SK-N-SH (cell line): ENCODE data around the gene FRMPD1.

Experiments
- CHD2 ChIP-seq: fragments of 150-350 bp; IDR thresholded peaks from 2 replicates; pipeline ENCODE4 v1.6.1; 2018; ENCODE audit warnings: low read length; ENCODE audit not compliant: partially characterized antibody
- ELF1 ChIP-seq: IDR thresholded peaks from 2 replicates; pipeline ENCODE4 v1.4.0; 2012
- EP300 ChIP-seq, 2 experiments: IDR thresholded peaks; 2 replicates each; pipeline versions ENCODE4 v1.4.0 to v1.6.1; 2012; ENCODE audit warnings: borderline replicate concordance in 1 of 2, low read depth in 1 of 2, low read length in 1 of 2
- EZH2phosphoT487 ChIP-seq: fragments of 200-600 bp; sonication (generic); IDR thresholded peaks from 2 replicates; pipeline ENCODE4 v1.6.1; 2017; ENCODE audit warnings: low read depth, mixed run types, mild to moderate bottlenecking, antibody characterized with exemption, moderate library complexity, borderline replicate concordance
- GATA2 ChIP-seq: sonication (generic); formaldehyde crosslinking; IDR thresholded peaks from 2 replicates; pipeline ENCODE4 v1.5.0; 2020; ENCODE audit warnings: mild to moderate bottlenecking, missing genetic modification reagents
- RAD21 ChIP-seq: IDR thresholded peaks from 2 replicates; pipeline ENCODE4 v1.6.1; 2012; ENCODE audit warnings: mild to moderate bottlenecking, low read length
- RXRA ChIP-seq: IDR thresholded peaks from 2 replicates; pipeline ENCODE4 v1.4.0; 2012; ENCODE audit warnings: low read depth, mild to moderate bottlenecking, borderline replicate concordance
- TAF1 ChIP-seq: IDR thresholded peaks from 2 replicates; pipeline ENCODE4 v1.6.1; 2012; ENCODE audit warnings: low read depth, mild to moderate bottlenecking, low read length, moderate library complexity, borderline replicate concordance
- TF ChIP-seq, protein P1 (sequence below): fragments of 200-600 bp; sonication (generic); IDR thresholded peaks from 2 replicates; pipeline ENCODE4 v1.6.1; 2017; ENCODE audit warnings: antibody characterized with exemption, mild to moderate bottlenecking, moderate library complexity
- TF ChIP-seq, protein P2 (sequence below): IDR thresholded peaks from 2 replicates; pipeline ENCODE4 v1.6.1; 2012; ENCODE audit warnings: mild to moderate bottlenecking, low read depth, low read length, moderate library complexity

DNA sequence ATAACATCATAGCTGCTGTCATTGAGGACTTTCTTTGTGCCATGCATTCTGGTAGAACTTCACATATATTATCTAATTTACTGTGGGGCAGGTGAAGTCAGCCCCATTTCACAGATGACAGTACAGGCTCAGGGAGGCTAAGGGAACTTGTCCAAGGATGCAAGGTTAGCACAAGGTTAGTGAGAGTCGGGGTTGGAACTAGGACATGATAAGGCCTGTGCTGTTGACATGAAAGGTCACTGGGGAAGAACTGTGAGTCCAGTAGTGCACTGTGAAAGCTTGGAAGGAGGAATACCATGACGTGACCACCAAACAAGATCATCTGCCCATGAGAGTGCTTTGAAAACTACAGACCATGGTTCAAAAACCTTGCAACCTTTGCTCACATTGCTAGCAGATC is 26.7 kb downstream of the FRMPD1 start:
- no peak for TF ChIP-seq EZH2phosphoT487
- TF ChIP-seq, protein P1, sequence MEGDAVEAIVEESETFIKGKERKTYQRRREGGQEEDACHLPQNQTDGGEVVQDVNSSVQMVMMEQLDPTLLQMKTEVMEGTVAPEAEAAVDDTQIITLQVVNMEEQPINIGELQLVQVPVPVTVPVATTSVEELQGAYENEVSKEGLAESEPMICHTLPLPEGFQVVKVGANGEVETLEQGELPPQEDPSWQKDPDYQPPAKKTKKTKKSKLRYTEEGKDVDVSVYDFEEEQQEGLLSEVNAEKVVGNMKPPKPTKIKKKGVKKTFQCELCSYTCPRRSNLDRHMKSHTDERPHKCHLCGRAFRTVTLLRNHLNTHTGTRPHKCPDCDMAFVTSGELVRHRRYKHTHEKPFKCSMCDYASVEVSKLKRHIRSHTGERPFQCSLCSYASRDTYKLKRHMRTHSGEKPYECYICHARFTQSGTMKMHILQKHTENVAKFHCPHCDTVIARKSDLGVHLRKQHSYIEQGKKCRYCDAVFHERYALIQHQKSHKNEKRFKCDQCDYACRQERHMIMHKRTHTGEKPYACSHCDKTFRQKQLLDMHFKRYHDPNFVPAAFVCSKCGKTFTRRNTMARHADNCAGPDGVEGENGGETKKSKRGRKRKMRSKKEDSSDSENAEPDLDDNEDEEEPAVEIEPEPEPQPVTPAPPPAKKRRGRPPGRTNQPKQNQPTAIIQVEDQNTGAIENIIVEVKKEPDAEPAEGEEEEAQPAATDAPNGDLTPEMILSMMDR, result no peak
- TF ChIP-seq RAD21, result no peak
- TF ChIP-seq TAF1, result no peak
- TF ChIP-seq GATA2 (CRISPR knock-in tag), result no peak
- no peak for TF ChIP-seq CHD2
- TF ChIP-seq RXRA, result no peak
- TF ChIP-seq ELF1, result no peak
- TF ChIP-seq, protein P2, sequence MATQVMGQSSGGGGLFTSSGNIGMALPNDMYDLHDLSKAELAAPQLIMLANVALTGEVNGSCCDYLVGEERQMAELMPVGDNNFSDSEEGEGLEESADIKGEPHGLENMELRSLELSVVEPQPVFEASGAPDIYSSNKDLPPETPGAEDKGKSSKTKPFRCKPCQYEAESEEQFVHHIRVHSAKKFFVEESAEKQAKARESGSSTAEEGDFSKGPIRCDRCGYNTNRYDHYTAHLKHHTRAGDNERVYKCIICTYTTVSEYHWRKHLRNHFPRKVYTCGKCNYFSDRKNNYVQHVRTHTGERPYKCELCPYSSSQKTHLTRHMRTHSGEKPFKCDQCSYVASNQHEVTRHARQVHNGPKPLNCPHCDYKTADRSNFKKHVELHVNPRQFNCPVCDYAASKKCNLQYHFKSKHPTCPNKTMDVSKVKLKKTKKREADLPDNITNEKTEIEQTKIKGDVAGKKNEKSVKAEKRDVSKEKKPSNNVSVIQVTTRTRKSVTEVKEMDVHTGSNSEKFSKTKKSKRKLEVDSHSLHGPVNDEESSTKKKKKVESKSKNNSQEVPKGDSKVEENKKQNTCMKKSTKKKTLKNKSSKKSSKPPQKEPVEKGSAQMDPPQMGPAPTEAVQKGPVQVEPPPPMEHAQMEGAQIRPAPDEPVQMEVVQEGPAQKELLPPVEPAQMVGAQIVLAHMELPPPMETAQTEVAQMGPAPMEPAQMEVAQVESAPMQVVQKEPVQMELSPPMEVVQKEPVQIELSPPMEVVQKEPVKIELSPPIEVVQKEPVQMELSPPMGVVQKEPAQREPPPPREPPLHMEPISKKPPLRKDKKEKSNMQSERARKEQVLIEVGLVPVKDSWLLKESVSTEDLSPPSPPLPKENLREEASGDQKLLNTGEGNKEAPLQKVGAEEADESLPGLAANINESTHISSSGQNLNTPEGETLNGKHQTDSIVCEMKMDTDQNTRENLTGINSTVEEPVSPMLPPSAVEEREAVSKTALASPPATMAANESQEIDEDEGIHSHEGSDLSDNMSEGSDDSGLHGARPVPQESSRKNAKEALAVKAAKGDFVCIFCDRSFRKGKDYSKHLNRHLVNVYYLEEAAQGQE, result no peak
- TF ChIP-seq EP300 (IDR thresholded peaks at IDR 0.05; ENCODE audit: borderline replicate concordance in 1 of 2, low read depth in 1 of 2, low read length in 1 of 2), result no peak
